Amniotic epithelial cell (primary cell): Measurements from ENCODE around the gene POMC.
A peak's percentile ranks its signal among the peaks of the same experiment; 100 is the strongest.
"Not testable (repeated sequence)": the region's sequence is repeated elsewhere in the genome, so short reads cannot be mapped to it uniquely, and the experiment has no call there.

ENCODE experiments used
- DNase-seq: peaks from one replicate; pipeline ENCODE4 v3.0.0-alpha.2; 2010; ENCODE audit warnings: low read depth

The POMC gene

DNA sequence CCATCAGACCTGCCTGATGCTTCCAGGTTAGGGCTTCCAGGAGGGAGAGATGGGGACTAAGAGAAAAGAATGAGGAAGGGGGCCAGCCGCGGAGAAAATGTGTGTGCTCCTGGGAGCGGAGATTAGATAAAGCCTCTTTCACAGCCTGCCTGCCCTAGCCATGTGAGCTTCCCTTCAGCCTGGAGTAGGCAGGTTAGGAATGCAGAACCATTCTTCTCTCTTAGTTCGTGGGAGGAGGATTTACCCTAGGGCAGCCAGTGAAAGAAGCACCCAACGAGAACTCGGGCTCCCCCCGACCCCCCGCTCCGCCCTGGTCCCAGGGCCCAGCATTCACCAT lies 36.1 kb downstream of the POMC start:
- DNase-seq: peak; percentile 40

DNA sequence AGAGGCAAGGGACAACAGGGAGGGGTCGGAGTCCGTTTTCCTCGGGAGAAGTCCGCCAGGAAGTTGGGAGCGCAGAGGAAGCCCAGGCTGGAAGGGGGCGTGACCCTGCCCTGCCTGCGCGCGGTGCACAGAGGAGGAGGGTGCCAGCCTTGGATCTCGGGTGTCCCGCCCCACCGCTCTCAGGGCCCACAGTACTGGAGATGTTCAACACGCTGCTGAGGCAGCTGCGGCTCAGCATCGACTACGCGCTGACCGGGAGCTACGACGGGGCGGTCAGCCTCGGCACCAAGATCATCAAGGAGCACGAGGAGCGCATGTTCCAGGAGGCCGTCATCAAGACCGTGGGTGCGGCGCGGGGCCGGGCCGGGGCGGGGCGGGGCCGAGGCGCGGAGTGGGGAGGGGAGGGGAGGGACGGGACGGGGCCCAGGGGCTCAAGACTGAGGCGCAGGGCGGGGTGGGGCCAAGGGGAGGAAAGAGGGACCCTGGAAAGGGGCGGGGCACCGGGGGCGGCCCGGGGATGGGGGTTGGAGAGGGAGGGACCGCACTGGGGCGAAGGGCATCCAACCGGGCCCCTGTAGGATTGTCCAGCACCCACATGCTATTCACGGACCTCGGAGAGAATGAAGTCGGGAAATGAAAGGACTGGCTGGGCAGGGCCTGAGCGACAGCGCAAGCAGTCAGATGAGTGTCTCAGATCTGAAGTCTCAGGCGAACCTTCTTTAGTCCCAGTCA lies 36.6 kb downstream of the POMC start:
- DNase-seq: peak; percentile 8

DNA sequence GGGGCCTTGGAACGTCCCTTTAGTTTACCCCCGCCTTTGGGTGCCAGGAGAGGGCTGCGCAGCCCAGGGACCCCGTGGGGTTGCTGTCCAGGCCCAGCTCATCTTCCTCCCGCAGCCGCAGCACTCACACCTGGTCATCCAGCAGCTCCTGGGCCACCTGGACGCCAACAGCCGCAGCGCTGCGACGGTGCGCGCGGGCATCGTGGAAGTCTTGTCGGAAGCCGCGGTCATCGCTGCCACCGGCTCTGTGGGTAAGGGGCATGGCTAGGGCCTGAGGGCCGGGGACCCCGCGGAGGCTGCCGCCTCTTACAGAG lies 37.2 kb downstream of the POMC start:
- no peak for DNase-seq

DNA sequence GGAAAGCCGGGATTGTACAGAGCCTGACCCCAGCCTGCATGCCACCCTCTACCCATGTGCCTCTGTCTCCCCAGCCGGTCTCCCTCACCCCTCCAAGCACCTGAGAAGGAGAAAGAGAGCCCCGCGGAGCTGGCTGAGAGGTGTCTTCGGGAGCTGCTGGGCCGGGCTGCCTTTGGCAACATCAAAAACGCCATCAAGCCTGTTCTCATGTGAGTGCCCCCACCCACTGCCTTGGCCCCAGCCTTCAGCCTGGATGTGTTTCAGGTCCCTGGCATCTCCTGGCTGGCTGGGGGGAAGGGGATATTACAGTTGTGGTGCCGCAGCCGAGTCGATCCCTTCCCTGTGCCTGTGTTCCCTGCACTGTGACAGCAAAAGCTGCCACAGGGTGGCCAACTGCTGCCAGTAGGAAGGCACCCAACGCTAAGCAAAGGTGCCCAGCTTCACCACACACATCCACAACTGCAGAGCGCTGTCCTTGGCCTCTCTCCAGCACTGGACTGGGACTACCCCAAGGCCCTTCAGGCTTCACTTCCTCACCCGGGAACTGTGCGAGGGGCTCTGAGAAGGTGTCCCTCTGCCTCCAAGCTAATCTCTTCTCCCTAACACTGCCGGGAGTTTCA lies 38.4 kb downstream of the POMC start:
- no peak for DNase-seq

DNA sequence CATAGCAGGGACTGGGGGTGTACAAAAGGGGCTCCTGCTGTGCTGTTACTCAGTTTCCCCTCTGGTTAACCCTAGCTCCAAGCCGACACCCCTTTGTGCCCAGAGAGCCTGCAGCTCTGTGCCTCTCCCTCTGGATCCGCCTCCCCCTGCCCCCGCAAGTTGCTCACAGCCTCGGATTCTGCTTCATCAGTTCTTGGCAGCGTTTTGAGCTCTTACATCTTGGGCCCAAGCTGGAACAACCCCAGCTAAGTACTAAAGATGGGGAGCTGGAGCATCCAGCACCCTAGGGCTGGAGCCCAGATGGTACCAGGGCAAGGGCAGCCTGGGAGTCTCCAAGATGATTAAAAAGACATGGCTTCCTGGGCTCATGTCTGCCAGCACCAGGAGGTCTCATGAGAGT lies 40.7 kb downstream of the POMC start:
- DNase-seq: no peak

DNA sequence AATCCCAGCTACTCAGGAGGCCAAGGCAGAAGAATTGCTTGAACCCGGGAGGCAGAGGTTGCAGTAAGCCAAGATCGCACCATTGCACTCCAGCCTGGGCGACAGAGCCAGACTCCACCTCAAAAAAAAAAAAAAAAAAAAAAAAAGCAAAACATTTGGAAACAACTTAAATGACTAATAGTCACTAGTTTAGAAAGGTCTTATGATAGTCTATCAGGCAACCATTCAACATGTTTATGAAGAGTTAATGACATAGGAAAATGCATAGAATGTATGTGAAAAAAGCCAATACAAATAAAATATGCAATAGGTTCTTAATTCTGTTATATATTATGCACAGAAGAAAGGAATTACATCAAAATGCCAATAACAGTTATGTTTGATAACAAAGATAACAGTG lies 41.3 kb downstream of the POMC start:
- not testable (repeated sequence) for DNase-seq

DNA sequence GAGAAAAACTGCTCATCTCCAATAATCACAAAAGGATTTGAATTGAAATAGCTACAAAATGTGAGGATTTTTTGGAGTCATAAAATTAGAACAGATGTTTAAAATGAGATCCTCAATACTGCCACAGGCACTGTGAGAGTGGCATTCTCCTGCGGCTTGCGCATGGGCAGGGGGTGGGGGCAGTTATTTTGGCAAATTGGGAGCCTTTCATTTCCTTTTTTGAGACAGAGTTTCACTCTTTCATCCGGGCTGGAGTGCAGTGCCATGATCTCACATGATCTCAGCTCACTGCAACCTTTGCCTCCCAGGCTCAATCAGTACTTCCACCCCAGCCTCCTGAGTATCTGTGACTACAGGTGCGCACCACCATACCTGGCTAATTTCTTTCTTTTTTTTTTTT lies 42.4 kb downstream of the POMC start:
- no peak for DNase-seq

DNA sequence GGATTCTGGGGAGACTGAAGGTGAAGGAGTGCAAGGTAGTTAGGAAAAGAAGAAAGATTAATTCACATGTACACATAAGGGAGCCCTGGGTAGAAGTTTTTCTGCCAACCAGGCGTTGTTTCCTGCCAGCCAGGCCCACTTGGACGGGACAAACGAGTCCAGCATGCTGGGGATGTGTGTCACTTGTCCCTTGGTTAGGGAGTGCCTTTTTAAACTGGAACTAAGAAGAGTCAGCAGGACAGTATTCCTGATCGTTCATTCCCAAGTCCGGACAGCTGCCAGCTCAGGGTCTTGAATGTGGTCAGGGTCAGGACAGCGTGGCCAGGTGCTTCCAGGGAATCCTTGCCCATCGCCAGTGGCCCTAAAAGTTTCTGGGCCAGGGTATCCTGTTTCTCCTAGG lies 43.2 kb downstream of the POMC start:
- no peak for DNase-seq

DNA sequence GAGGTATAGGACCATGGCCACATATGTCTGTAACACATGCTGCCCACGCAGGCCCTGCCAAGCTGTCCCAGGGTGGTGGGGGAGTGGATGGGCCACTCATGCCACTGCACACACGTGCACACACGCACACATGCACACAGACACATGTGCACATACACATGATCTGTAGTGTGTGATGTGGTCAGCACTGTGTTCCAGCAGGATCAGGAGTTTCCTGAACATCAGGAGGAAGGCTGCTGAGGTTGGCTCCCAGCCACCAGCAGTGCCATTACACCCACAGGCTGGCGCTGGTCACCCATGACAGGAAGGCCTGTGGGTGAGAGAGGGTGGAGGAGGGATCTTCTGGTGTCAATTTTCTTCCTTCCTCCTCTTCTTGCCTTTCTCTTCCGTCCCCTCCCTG lies 44.7 kb downstream of the POMC start:
- no peak for DNase-seq

DNA sequence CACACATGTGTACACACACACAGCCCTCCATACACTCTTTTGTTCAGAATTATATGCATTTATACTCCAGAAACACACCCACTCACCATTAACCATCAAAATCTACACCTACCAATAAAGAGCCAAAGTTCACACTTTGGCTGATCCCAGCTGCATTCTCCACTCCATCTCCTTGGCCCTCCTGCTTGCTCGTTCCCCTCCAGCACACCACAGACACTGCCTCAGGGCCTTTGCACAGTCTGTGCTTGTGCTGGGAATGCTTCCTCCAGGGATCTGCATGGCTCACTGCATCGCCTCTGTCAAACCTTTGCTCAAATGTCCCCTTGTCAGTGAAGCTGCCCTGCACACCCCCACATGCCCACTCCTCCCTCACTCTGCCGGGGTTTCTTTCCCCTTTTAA lies 46.0 kb downstream of the POMC start:
- DNase-seq: no peak

DNA sequence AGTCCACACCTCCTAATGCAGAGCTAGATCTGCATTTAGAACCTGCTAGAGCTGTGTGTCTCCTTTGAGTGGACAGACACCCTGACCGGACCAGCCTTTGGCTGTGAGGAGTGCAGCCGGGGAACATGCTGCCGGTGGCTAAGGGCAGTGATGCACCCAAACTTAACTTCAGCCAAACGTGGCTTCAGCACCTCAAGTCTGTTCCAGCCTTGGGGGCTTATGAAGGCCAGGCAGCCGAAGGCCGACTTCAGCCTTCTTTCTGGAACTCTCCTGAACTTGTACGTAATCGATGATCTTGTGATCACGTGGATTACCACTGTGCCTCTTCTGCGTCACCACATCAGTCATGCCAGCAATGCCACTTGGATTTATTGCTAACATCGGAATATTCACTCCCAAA lies 49.1 kb downstream of the POMC start:
- DNase-seq: no peak

DNA sequence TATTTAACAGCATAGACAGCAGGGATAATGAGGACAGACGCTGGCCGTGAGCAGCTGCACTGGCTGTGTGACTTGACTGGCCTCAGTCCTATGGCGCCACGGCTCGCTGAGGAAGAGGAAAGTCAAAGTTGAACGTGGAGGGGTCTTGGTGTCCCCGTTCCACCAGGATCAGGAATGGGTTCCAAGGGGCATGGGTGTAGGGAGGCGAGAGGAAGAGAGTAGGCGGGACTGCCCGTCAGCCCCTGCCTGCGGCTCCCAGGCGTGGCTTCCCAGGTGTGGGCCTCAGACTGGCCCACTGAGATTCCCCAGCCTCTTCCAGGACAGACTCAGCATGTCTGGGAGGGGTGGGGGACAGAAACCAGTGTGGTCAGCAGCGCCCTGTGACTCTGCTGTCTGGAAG lies 51.4 kb downstream of the POMC start:
- DNase-seq: no peak

DNA sequence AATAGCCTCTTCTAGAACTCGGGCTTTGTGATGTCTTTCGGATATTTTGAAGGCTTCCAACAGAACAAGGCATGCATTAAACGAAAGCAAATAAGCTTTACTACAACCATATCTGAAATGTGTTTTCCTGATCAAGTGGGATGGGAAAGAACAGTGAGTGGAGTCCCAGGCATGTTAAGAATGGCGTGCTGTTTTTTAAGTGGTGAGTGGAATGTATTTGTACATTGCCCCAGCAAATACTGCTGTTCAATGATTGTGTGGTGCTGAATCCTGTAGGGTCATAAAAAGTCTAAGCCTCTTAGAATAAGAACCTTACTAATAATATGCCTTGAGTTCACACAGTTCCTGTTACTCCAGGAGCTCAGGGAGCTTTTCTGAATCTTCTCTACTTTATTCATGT lies 52.5 kb downstream of the POMC start:
- DNase-seq: peak; percentile 81

DNA sequence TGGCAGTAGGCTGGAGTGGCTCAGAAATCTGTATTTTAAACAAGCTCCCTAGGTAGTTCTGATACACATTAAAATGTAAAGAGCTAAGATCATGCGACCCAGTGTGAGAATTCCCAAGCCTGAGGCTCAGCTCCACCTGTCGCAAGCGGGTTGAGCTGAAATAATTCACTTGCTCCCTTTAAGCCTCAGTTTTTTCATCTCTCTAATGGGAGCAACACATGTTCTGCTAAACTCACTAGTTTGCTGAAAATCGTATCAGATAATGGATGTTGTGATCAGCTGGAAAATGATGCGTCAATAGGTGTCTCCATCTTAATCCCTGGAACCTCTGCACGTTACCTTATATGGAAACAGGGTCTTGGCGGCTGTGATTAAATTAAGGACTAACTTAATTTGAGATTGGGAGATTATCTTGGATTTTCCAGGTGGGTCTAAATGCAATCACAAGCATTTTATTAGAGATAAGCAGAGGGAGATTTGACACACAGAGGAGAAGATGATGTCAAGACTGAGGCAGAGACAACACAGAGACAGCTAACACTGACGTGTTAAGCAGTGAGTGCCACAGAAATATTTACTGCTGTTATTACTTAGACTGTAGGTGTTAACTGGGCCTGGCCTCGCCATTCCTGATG lies 53.0 kb downstream of the POMC start:
- no peak for DNase-seq

DNA sequence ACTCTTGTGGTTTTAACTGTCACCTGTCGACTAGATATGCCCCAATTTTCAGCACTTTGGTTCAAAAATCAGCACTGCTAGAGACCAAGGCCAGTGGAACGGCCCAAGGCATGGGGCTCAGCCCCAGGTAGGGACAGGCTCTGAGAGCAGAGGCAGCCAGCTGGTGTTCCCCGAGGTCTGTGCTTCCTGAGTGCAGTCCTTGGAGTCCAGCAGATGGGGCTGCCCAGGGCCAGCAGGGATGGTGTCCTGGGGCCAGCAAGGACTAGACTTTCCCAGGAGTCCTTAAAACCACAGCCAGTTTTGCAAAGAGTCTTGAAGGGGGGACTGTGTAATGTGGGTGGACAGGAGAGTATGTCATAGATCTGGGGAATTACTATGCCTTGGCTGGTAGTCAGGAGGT lies 56.3 kb downstream of the POMC start:
- DNase-seq: no peak
